NCI-H82 treated with DMSO at 0.1 percent for 48 hours (cell line): ENCODE measurements around the gene SCAF1.

Experiments
- DNase-seq: peaks from one replicate; lab custom pipeline; 2025; ENCODE audit not compliant: unreplicated experiment; lab: John Stamatoyannopoulos, UW

Gene SCAF1, protein sequence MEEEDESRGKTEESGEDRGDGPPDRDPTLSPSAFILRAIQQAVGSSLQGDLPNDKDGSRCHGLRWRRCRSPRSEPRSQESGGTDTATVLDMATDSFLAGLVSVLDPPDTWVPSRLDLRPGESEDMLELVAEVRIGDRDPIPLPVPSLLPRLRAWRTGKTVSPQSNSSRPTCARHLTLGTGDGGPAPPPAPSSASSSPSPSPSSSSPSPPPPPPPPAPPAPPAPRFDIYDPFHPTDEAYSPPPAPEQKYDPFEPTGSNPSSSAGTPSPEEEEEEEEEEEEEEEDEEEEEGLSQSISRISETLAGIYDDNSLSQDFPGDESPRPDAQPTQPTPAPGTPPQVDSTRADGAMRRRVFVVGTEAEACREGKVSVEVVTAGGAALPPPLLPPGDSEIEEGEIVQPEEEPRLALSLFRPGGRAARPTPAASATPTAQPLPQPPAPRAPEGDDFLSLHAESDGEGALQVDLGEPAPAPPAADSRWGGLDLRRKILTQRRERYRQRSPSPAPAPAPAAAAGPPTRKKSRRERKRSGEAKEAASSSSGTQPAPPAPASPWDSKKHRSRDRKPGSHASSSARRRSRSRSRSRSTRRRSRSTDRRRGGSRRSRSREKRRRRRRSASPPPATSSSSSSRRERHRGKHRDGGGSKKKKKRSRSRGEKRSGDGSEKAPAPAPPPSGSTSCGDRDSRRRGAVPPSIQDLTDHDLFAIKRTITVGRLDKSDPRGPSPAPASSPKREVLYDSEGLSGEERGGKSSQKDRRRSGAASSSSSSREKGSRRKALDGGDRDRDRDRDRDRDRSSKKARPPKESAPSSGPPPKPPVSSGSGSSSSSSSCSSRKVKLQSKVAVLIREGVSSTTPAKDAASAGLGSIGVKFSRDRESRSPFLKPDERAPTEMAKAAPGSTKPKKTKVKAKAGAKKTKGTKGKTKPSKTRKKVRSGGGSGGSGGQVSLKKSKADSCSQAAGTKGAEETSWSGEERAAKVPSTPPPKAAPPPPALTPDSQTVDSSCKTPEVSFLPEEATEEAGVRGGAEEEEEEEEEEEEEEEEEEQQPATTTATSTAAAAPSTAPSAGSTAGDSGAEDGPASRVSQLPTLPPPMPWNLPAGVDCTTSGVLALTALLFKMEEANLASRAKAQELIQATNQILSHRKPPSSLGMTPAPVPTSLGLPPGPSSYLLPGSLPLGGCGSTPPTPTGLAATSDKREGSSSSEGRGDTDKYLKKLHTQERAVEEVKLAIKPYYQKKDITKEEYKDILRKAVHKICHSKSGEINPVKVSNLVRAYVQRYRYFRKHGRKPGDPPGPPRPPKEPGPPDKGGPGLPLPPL

DNA sequence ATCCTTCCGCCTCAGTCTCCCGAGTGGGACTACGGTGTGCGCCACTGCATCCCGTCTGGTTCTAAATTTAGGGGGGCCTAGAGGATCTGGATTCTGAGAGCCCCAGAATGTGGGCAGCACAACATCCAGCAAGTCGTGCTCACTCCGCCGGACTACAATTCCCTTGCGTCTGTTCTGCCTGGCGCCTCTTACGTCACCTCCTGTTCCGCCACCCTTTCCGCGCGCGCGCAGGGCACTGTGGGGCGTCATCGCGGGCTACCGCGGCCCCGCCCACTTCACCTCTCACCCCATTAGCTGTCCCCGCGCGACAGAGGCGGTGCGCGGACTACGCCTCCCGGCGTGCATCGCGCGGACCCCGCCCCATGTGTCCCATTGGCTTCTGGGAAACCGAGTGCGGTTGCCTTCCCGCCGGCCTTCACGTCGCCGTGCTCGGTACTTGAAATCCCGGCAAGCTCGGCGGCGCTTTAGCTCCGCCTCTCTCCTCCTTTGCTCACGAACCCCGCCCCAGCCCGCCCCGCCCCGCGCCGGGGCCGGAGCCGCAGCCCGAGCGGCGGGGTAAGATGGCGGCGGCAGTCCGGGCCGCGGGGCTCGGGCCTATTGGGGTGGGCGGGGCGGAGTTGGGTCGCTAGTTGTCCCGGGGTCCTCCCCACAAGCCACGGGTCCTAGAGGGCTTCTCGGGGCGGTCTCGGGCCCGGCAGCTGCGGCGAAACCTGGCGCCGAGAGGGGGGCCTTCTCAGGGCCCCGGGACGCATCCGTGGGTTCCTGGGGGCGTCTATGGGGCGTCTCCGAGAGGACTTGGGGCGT, at the start of gene SCAF1:
SCAF1 (plus strand) TSS at position 522 of the 804 bp plus-strand sequence. CDS start 2,818 bp downstream, outside the sequence.
- peak; percentile 97 for DNase-seq

GRCh38 chr19:49592486-49593232, 49.4 kb upstream of the SCAF1 start:
- peak; percentile 24 for DNase-seq

DNA sequence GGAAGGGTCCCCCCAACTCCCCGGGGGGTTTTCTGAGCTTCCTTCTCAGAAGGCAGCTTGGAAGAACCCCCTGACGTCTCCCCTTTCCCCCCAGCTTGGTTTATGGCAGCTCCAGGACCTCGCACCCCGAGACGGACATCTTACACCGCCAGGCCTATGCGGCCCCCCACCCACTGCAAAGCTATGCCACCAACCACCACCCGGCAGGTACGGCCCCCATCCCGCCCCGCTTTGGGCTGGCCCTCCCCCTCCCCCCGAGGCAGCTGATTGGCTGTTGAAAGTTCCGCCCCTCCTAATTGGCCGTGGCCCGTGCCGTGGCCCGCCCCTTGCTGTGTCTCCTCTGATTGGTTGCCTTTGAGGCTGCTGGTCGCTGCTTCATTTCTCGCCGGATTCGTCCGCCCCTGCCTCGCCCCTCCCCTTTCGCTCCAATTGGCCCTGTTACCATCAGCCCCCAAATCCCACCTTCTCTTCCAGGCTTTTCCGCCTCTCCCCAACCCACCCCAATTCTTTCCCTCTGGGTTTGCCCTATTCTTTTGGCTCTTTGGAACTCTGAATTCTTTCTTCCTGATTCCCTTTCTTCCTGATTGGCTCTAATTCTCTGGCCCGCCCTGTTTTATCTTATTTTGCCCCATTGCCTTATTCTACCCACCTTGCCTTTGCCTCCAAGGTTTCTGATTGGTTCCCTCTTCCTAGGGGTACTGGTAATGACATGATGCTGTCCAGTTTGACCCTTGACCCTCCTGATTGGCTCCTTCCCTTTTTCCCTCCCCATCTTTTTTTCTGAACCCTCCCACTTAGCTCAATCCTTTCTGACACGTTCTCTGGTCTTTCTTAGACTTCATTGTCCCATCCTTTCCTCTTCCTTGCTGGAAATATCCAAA, 48.5 kb upstream of the SCAF1 start:
- peak; percentile 94 for DNase-seq

DNA sequence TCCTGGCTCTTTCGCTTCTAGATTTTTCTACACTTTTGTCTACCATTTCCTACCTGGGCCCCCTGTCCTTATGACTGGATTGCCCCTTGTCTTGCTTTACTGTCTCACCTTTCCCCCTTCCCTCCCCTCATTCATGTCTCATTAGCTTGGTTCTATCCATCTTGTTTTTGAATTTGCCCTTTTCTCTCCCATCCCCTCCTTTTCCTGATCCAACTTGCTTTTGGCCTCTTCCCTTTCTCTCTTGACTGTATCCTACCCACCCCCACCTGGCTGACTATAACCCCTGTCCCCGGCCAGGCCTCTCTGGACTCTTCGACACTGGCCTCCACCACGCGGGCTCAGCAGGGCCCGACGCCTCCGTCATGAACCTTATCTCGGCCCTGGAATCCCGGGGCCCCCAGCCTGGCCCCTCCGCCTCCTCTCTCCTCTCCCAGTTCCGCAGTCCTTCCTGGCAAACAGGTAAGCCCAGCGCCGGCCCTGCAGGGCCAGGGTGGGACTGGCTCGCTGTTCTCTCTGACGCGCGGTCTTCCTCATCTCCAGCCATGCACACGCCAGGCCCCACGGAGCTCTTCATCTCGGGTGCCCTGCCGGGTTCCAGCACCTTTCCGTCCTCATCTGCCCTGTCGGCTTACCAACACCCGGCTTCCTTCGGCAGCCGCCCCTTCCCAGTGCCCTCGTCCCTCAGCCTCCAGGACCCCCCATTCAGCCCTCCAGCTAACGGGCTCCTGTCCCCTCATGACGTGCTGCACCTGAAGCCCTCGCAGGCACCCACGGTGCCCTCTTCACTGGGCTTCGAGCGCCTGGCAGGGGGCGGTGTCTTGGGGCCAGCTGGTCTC, 47.6 kb upstream of the SCAF1 start:
- no peak for DNase-seq

GRCh38 chr19:49594993-49595818, 46.8 kb upstream of the SCAF1 start:
- DNase-seq: no peak

DNA sequence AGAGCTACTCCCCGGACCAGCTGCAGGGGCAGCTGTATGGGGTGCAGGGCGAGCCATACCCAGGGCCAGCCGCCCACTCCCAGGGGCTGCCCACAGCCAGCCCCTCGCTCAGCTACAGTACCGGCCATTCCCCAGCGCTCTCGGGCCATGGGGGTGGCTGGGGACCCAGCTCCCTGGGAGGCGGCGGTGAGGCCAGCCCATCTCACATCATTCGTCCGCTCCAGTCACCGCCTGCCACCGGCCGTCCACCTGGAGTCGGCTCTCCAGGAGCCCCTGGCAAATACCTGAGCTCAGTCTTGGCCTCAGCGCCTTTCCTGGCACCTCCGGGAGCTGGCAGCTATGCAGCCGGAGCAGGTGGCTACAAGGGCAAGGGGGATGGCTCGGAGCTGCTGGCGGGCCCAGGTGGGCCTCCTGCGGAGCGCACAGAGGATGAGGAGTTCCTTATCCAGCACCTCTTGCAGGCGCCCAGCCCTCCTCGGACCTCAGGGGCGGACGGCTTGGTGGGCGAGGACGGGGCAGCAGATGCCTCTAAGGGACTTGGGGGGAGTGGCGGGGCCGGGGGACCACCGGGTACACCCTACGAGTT, 46.1 kb upstream of the SCAF1 start:
- DNase-seq: no peak

GRCh38 chr19:49596407-49596806, 45.6 kb upstream of the SCAF1 start:
- no peak for DNase-seq

- DNase-seq: no peak
Measured at GRCh38 chr19:49596954-49597702, 44.9 kb upstream of the SCAF1 start.

- DNase-seq: no peak
Measured at GRCh38 chr19:49597703-49597974, 44.4 kb upstream of the SCAF1 start.

DNA sequence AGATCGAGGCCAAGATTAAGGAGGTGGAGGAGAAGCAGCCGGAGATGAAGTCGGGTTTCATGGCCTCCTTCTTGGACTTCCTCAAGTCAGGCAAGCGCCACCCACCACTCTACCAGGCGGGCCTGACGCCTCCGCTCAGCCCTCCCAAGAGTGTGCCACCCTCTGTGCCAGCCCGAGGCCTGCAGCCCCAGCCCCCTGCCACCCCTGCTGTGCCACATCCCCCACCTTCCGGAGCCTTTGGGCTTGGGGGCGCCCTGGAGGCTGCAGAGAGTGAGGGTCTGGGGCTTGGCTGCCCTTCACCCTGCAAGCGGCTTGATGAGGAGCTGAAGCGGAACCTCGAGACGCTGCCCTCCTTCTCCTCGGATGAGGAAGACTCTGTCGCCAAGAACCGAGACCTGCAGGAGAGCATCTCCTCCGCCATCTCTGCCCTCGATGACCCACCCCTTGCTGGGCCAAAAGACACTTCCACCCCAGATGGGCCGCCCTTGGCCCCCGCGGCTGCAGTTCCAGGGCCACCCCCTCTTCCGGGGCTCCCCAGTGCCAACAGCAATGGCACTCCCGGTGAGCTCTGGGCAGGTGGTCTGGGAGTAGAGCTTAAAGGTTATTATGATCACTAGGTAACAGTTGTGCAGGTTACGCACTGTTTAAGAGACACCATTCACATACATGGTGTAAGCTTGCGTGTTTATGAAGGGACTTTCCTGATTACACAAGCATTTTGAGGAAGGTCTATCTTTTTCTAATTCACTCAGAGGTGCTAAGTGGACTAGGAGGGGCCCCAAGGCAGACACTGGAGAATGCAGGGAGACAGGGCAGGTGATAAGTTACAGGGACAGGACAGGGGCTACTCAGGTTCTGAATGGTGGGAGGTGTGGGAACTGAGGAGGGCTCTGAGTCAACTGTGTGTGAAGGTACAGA, 42.4 kb upstream of the SCAF1 start:
- DNase-seq: no peak

GRCh38 chr19:49601482-49602038, 40.4 kb upstream of the SCAF1 start:
- DNase-seq: no peak

GRCh38 chr19:49602806-49603205, 39.2 kb upstream of the SCAF1 start:
- DNase-seq: no peak

DNA sequence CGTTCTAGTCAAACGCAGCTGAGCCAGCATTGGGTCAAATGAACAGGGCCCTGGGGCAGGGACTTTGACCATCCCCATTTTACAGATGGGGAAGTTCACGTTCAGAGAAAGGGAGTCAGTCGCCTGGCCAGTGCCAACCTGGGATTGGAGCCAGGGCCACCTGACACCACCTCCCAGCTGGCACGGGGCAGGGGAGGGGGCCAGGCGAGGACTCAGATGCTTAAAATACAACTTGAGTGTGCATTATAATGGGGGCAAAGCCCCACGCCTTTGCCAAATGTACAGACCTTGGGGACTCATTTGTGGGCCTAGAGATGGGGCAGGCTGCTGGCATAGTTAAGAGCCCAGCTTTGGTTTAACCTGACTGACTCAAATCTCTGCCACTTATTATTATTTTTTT, 36.4 kb upstream of the SCAF1 start:
- DNase-seq: no peak

GRCh38 chr19:49609499-49610092, 32.4 kb upstream of the SCAF1 start:
- no peak for DNase-seq
